Epithelial cell of prostate (primary cell): ENCODE results near the gene CD3G.
"Not testable (repeated sequence)": the region's sequence is repeated elsewhere in the genome, so short reads cannot be mapped to it uniquely, and the experiment has no call there.

Experiments used
- DNase-seq: peaks from one replicate; pipeline ENCODE4 v3.0.0-alpha.2; 2011; ENCODE audit warnings: low read depth, low spot score
- H3K27ac ChIP-seq: fragments of 450-650 bp; 2 replicates; pipeline ENCODE4 v1.5.1; 2017; ENCODE audit warnings: mild to moderate bottlenecking

The CD3G gene

GRCh38 chr11:118373263-118373662, 29.1 kb downstream of the CD3G start:
- H3K27ac ChIP-seq: no peak overlapping the region

GRCh38 chr11:118373871-118374270, 29.7 kb downstream of the CD3G start:
- no peak for DNase-seq
- no peak overlapping the region for H3K27ac ChIP-seq

More at GRCh38 chr11:118373263-118373662, 29.1 kb downstream of the CD3G start:
- no peak for DNase-seq

GRCh38 chr11:118374729-118375128, 30.6 kb downstream of the CD3G start:
- no peak for DNase-seq
- H3K27ac ChIP-seq: no peak overlapping the region

- H3K27ac ChIP-seq: no peak overlapping the region
Measured at GRCh38 chr11:118375978-118376377, 31.8 kb downstream of the CD3G start.

GRCh38 chr11:118379497-118379896, 35.4 kb downstream of the CD3G start:
- H3K27ac ChIP-seq: no peak overlapping the region
- DNase-seq: no peak

More at GRCh38 chr11:118375978-118376377, 31.8 kb downstream of the CD3G start:
- no peak for DNase-seq

GRCh38 chr11:118380571-118380970, 36.4 kb downstream of the CD3G start:
- peak overlapping the region; percentile 10 for H3K27ac ChIP-seq
- DNase-seq: peak; percentile 56

- no peak overlapping the region for H3K27ac ChIP-seq
- DNase-seq: no peak
Measured at GRCh38 chr11:118382954-118383353, 38.8 kb downstream of the CD3G start.

GRCh38 chr11:118383657-118384056, 39.5 kb downstream of the CD3G start:
- no peak for DNase-seq
- no peak overlapping the region for H3K27ac ChIP-seq

GRCh38 chr11:118396097-118396501, 52.0 kb downstream of the CD3G start:
- H3K27ac ChIP-seq: no peak overlapping the region

GRCh38 chr11:118397448-118397847, 53.3 kb downstream of the CD3G start:
- H3K27ac ChIP-seq: peak overlapping the region; percentile 77
- no peak for DNase-seq

More at GRCh38 chr11:118396097-118396501, 52.0 kb downstream of the CD3G start:
- no peak for DNase-seq

GRCh38 chr11:118398791-118399559, 54.8 kb downstream of the CD3G start:
- DNase-seq: no peak
- peak overlapping the region; percentile 77 for H3K27ac ChIP-seq

GRCh38 chr11:118401151-118401879, 57.2 kb downstream of the CD3G start, which contains the start of gene ATP5MG:
ATP5MG (plus strand) TSS chr11:118401606; CDS start chr11:118401666, 60 bp downstream.
- peak; percentile 18 for DNase-seq
- H3K27ac ChIP-seq: peak within 1 kb of the TSS; percentile 77

- peak overlapping the region; percentile 77 for H3K27ac ChIP-seq
- DNase-seq: no peak
Measured at GRCh38 chr11:118401880-118402590, 57.9 kb downstream of the CD3G start.

- not testable (repeated sequence) for DNase-seq
- H3K27ac ChIP-seq: peak overlapping the region; percentile 77
Measured at GRCh38 chr11:118402594-118402993, 58.5 kb downstream of the CD3G start.
